Omental fat pad (tissue), 4 donors: ENCODE measurements around the gene FRMPD1. TPM values are rescaled to one million over a fixed set of nuclear protein-coding genes. Genes with fewer than 3 reads are reported as not detected.

ENCODE experiments used
- ATAC-seq: fragments of 150-250 bp; one replicate; pipeline ENCODE4 v1.9.1; 2016; ENCODE audit warnings: mild to moderate bottlenecking, moderate library complexity; ENCODE audit not compliant: low FRiP score
- DNase-seq: peaks from one replicate; pipeline ENCODE4 v3.0.0-alpha.2; 2019; ENCODE audit warnings: low spot score
- CTCF ChIP-seq, 3 donors: fragments of 450-650 bp; IDR thresholded peaks; one replicate each; pipeline ENCODE4 v1.5.1; 2016 to 2017; ENCODE audit warnings: antibody characterized with exemption in 3 of 3, mild to moderate bottlenecking in 3 of 3, moderate library complexity in 2 of 3
- total RNA-seq, 4 donors: library from RNA; depleted of rRNA; stranded (reverse); fragments of >200 nt; gene quantifications; one replicate each; pipeline ENCODE4 v1.1.0, GENCODE V29; 2016

FRMPD1 gene
- total RNA-seq, 4 donors from 2014 or later: 0.44 to 0.95 (median 0.74) TPM; not detected in 1

GRCh38 chr9:37663926-37664325 is 13.2 kb downstream of the FRMPD1 start:
- no peak for DNase-seq
- ATAC-seq: no peak
- no peak for TF ChIP-seq CTCF (IDR thresholded peaks at IDR 0.05)

GRCh38 chr9:37667706-37668105 is 17.0 kb downstream of the FRMPD1 start:
- DNase-seq: no peak
- no peak for TF ChIP-seq CTCF (IDR thresholded peaks at IDR 0.05)

GRCh38 chr9:37668116-37668601 is 17.4 kb downstream of the FRMPD1 start:
- no peak for TF ChIP-seq CTCF (IDR thresholded peaks at IDR 0.05)
- ATAC-seq: no peak
- no peak for DNase-seq

More at GRCh38 chr9:37667706-37668105, 17.0 kb downstream of the FRMPD1 start:
- no peak for ATAC-seq

GRCh38 chr9:37669232-37669631 is 18.5 kb downstream of the FRMPD1 start:
- no peak for TF ChIP-seq CTCF (IDR thresholded peaks at IDR 0.05)
- no peak for ATAC-seq
- DNase-seq: no peak

GRCh38 chr9:37675661-37676060 is 24.9 kb downstream of the FRMPD1 start:
- no peak for TF ChIP-seq CTCF (IDR thresholded peaks at IDR 0.05)
- no peak for DNase-seq

GRCh38 chr9:37676411-37676830 is 25.7 kb downstream of the FRMPD1 start:
- no peak for DNase-seq
- TF ChIP-seq CTCF (IDR thresholded peaks at IDR 0.05): no peak
- ATAC-seq: no peak

More at GRCh38 chr9:37675661-37676060, 24.9 kb downstream of the FRMPD1 start:
- ATAC-seq: no peak

GRCh38 chr9:37677435-37677834 is 26.7 kb downstream of the FRMPD1 start:
- ATAC-seq (no peak), DNase-seq (no peak)
- TF ChIP-seq CTCF (IDR thresholded peaks at IDR 0.05): no peak
